Vagina (tissue), 2 donors: ENCODE measurements around the gene TTC4. TPM values are rescaled to one million over a fixed set of nuclear protein-coding genes. Genes with fewer than 3 reads are reported as not detected.

Source experiments
- DNase-seq, 2 donors: peaks; one replicate each; pipeline ENCODE4 v3.0.0-alpha.2; 2017; ENCODE audit errors: extremely low spot score in 2 of 2
- H3K27ac ChIP-seq: fragments of 200-600 bp; sonication (generic); one replicate; pipeline ENCODE4 v1.5.1; 2019
- H3K27me3 ChIP-seq: fragments of 200-600 bp; sonication (generic); one replicate; pipeline ENCODE4 v1.5.1; 2019
- H3K36me3 ChIP-seq, 2 donors: fragments of 200-600 bp; sonication (generic); one replicate each; pipeline ENCODE4 v1.5.1; 2017 to 2019
- H3K4me1 ChIP-seq: fragments of 200-600 bp; sonication (generic); one replicate; pipeline ENCODE4 v1.5.1; 2019
- H3K4me3 ChIP-seq, 2 donors: fragments of 200-600 bp; sonication (generic); 1 replicate in 1 of 2; 2 replicates in 1 of 2; pipeline ENCODE4 v1.5.1; 2016 to 2019
- H3K9me3 ChIP-seq: fragments of 200-600 bp; sonication (generic); one replicate; pipeline ENCODE4 v1.5.1; 2019
- POLR2A ChIP-seq, 2 donors: fragments of 450-650 bp; IDR thresholded peaks; one replicate each; pipeline ENCODE4 v1.6.1; 2017; ENCODE audit warnings: antibody characterized with exemption in 2 of 2, mild to moderate bottlenecking in 2 of 2, moderate library complexity in 2 of 2
- POLR2AphosphoS5 ChIP-seq, 2 donors: sonication (generic); formaldehyde crosslinking; IDR thresholded peaks; one replicate each; pipeline ENCODE4 v1.9.0; 2017; ENCODE audit warnings: antibody characterized with exemption in 2 of 2, mild to moderate bottlenecking in 2 of 2, low read depth in 1 of 2; ENCODE audit not compliant: insufficient read depth in 1 of 2
- intact Hi-C: fragments of 100-400 bp; cut with DNase I; formaldehyde crosslinking; loops from one replicate; pipeline ENCODE4 v1.15.1; 2023
- total RNA-seq: library from RNA; depleted of rRNA; stranded (reverse); fragments of >200 nt; gene quantifications from one replicate; pipeline ENCODE4 v1.2.3, GENCODE V29; 2016
- TF ChIP-seq, protein P1 (sequence below), 3 experiments: fragments of 450-650 bp in 2 of 3; fragments of 200-600 bp in 1 of 3; sonication (generic) in 1 of 3; IDR thresholded peaks; one replicate each; pipeline ENCODE4 v1.5.1; 2017 to 2019; ENCODE audit warnings: antibody characterized with exemption in 3 of 3, mild to moderate bottlenecking in 2 of 3, moderate library complexity in 2 of 3

Gene TTC4
- total RNA-seq, 1 donor from 2014 or later: 12.8 TPM

DNA sequence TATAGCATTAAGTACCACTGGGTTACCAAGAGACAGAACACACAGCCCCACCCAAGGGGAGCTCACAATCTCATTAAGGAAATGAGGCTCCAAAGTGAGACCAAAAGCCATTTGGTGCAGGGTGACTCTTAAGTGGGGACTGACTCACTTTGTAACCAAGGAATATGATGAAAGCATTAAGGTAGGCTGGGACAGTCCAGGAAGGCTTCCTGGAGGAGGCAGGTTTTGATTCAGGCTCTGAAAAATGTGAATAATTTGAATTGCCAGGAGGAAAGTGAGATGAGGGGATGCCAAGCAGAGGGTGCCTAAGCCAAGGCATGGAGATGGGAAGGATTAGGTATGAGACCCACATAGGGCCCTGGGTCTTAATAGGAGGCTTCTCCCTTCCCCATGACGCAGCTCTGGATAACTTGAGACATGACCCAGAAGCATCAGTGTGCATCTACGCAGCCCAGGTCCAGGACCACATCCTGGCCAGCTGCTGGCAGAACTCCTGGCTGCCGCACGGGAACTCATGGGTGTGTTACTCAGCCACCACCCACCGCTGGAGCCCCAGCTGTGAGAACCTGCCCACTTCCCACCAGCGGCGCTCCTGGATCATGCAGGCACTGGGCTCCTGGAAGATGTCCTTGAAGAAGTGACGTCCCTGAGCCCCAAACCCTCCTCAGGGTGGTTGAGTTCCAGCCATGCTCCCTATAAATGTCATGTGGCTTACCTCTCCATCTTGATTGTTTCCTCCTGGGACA is 5.9 kb upstream of the TTC4 start:
- DNase-seq: no peak
- Histone ChIP-seq H3K9me3 (no peaks in the 10 kb centered on the region), H3K27ac (no peak overlapping the region), H3K4me3 (no peak overlapping the region), H3K4me1 (peaks cover 1% of the 10 kb centered on the region), H3K36me3 (no peaks in the 10 kb centered on the region), H3K27me3 (no peaks in the 10 kb centered on the region)
- intact Hi-C loops: no loop called here
- TF ChIP-seq POLR2A (IDR thresholded peaks at IDR 0.05) (no peak), POLR2AphosphoS5 (IDR thresholded peaks at IDR 0.05; ENCODE audit: insufficient read depth in 1 of 2, low read depth in 1 of 2) (no peak)
- TF ChIP-seq, protein P1, sequence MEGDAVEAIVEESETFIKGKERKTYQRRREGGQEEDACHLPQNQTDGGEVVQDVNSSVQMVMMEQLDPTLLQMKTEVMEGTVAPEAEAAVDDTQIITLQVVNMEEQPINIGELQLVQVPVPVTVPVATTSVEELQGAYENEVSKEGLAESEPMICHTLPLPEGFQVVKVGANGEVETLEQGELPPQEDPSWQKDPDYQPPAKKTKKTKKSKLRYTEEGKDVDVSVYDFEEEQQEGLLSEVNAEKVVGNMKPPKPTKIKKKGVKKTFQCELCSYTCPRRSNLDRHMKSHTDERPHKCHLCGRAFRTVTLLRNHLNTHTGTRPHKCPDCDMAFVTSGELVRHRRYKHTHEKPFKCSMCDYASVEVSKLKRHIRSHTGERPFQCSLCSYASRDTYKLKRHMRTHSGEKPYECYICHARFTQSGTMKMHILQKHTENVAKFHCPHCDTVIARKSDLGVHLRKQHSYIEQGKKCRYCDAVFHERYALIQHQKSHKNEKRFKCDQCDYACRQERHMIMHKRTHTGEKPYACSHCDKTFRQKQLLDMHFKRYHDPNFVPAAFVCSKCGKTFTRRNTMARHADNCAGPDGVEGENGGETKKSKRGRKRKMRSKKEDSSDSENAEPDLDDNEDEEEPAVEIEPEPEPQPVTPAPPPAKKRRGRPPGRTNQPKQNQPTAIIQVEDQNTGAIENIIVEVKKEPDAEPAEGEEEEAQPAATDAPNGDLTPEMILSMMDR (IDR thresholded peaks at IDR 0.05): no peak

DNA sequence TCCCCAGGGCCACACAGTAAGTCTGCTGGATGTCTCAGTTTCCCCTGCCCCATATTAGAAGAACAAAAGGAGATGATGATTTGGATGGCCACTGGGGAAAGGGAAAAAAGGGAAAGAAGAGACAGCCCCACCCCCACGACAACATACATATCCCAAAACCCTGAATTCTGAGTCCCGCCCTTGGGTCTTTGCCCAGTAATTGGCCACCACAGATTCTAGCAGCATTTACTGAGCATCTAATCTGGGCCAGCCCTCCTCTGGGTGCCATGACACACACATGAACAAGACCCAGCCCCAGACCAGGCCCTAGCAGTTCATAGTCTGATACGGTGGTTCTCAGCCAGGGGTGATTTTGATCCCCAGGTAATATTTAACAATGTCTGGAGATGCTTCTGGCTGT is 5.2 kb upstream of the TTC4 start:
- no peaks in the 10 kb centered on the region for H3K9me3 ChIP-seq
- intact Hi-C loops: no loop called here
- H3K4me3 ChIP-seq: no peak overlapping the region
- H3K4me1 ChIP-seq: peaks cover 8% of the 10 kb centered on the region
- no peak overlapping the region for H3K27ac ChIP-seq
- DNase-seq: no peak
- TF ChIP-seq, protein P1 (IDR thresholded peaks at IDR 0.05): no peak
- no peak for TF ChIP-seq POLR2A (IDR thresholded peaks at IDR 0.05)
- no peaks in the 10 kb centered on the region for H3K27me3 ChIP-seq
- no peaks in the 10 kb centered on the region for H3K36me3 ChIP-seq

DNA sequence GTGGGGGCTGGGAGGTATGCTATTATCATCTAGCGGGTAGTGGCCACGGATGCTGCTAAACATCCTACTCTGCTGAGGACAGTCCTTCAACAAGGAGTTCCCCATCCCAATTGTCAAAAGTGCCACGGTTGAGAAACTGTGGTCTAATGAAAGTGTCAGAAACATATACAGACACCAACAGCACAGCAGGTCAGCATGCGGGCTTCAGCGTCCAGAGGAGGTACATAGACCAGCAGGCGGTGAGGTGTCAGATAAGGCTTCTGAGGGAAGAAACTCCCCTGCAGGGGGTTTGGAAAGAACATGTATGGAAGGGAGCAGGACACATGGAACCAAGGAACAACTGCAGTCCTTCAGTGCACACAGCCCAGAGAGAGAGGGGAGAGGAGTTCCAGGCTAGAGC is 4.8 kb upstream of the TTC4 start:
- TF ChIP-seq POLR2A (IDR thresholded peaks at IDR 0.05) (no peak), POLR2AphosphoS5 (IDR thresholded peaks at IDR 0.05; ENCODE audit: insufficient read depth in 1 of 2, low read depth in 1 of 2) (no peak)
- TF ChIP-seq, protein P1 (IDR thresholded peaks at IDR 0.05): no peak
- H3K9me3 ChIP-seq: no peaks in the 10 kb centered on the region
- no peaks in the 10 kb centered on the region for H3K27me3 ChIP-seq
- intact Hi-C loops: no loop called here
- no peak for DNase-seq
- H3K4me1 ChIP-seq: peaks cover 9% of the 10 kb centered on the region
- no peak overlapping the region for H3K27ac ChIP-seq
- H3K4me3 ChIP-seq: no peak overlapping the region
- H3K36me3 ChIP-seq: no peaks in the 10 kb centered on the region

DNA sequence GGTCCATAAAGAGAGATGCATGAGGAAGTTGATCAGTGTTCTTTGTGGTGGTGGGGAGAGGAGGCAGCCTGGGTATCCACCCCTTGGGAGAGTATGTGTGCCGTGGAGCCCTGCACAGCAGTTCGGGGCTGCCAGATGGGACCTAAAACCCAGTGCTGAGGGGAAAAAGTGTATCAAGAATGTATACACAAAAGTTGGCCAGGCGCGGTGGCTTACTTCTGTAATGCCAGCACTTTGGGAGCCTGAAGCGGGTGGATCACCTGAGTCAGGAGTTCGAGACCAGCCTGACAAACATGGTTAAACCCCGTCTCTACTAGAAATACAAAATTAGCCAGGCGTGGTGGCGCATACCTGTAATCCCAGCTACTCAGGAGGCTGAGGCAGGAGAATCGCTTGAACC is 4.1 kb upstream of the TTC4 start:
- Histone ChIP-seq H3K9me3 (no peaks in the 10 kb centered on the region), H3K27me3 (no peaks in the 10 kb centered on the region), H3K4me3 (no peak overlapping the region), H3K4me1 (peaks cover 14% of the 10 kb centered on the region), H3K27ac (no peak overlapping the region), H3K36me3 (no peaks in the 10 kb centered on the region)
- TF ChIP-seq, protein P1 (IDR thresholded peaks at IDR 0.05): no peak
- TF ChIP-seq POLR2AphosphoS5 (IDR thresholded peaks at IDR 0.05; ENCODE audit: insufficient read depth in 1 of 2, low read depth in 1 of 2) (no peak), POLR2A (IDR thresholded peaks at IDR 0.05) (no peak)
- no peak for DNase-seq
- intact Hi-C loops: no loop called here

DNA sequence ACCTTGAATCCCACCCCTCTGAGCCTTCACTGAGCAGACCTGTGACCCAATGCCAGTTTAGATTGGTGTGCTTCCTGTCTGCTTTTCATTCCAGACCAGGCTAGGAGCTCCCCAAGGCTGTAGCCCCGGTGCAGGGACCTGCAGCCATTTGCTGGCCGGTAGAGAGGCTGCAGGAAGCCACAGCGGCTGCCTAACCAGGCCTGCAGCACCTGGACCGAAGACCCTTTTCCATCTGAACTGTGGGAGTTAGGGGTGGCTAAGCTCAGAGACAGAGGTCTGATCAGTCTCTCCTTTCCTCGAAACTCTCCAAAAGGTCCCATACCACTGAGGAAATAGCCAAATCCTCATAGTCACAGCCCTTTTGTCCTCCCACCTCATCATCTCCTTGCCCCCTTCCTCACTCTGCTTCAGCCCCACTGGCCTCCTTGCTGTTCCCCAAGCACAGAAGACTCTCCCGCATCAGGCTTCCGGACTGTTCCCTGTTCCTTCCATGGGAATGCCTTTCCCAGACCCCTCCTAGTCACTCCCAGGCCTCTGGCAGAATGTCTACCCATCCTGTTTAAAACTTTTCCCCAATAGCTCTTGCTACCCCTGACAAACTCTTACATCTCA is 674 bp upstream of the TTC4 start:
- Histone ChIP-seq H3K9me3 (no peaks in the 10 kb centered on the region), H3K4me1 (peaks cover 24% of the 10 kb centered on the region), H3K4me3 (peak overlapping the region; percentile 65 to 82), H3K27me3 (no peaks in the 10 kb centered on the region), H3K27ac (peak overlapping the region; percentile 66), H3K36me3 (peaks cover 0 to 13% of the 10 kb centered on the region in 2 donors)
- intact Hi-C loops: no loop called here
- DNase-seq: no peak
- TF ChIP-seq, protein P1 (IDR thresholded peaks at IDR 0.05): no peak
- TF ChIP-seq POLR2AphosphoS5 (IDR thresholded peaks at IDR 0.05; ENCODE audit: insufficient read depth in 1 of 2, low read depth in 1 of 2) (no peak), POLR2A (IDR thresholded peaks at IDR 0.05) (no peak)
